Measurements from ENCODE around the gene ANG.
"Not testable (repeated sequence)": the region's sequence is repeated elsewhere in the genome, so short reads cannot be mapped to it uniquely, and the experiment has no call there.

ANG gene

GRCh38 chr14:20733684-20734429, 45.3 kb downstream of the ANG start:
- Histone ChIP-seq H3K9me3 (ENCODE audit: low read depth, low read length) (no peaks in the 10 kb centered on the region), H3K9ac (ENCODE audit: insufficient read length) (no peak overlapping the region), H3K27ac (no peak overlapping the region), H3K4me3 (no peak overlapping the region), H3K36me3 (ENCODE audit: insufficient read depth, low read length) (no peaks in the 10 kb centered on the region)
- TF ChIP-seq FOXP2 (optimal IDR thresholded peaks at IDR 0.05; ENCODE audit: control extremely low read depth, extremely low read length, insufficient read depth) (no peak), POLR2AphosphoS5 (IDR thresholded peaks at IDR 0.05; ENCODE audit: borderline replicate concordance, low read depth, low read length) (no peak), EZH2 (IDR thresholded peaks at IDR 0.05) (no peak)
- no peak for DNase-seq (ENCODE audit: low read depth, low spot score)

- no peak overlapping the region for H3K4me3 ChIP-seq
- DNase-seq (ENCODE audit: low read depth, low spot score), result no peak
- H3K36me3 ChIP-seq (ENCODE audit: insufficient read depth, low read length), result no peaks in the 10 kb centered on the region
- no peaks in the 10 kb centered on the region for H3K9me3 ChIP-seq (ENCODE audit: low read depth, low read length)
- H3K9ac ChIP-seq (ENCODE audit: insufficient read length), result no peak overlapping the region
- H3K27ac ChIP-seq, result no peak overlapping the region
- TF ChIP-seq EZH2 (IDR thresholded peaks at IDR 0.05), result no peak
- no peak for TF ChIP-seq FOXP2 (optimal IDR thresholded peaks at IDR 0.05; ENCODE audit: control extremely low read depth, extremely low read length, insufficient read depth)
- TF ChIP-seq POLR2AphosphoS5 (IDR thresholded peaks at IDR 0.05; ENCODE audit: borderline replicate concordance, low read depth, low read length), result no peak
Measured at GRCh38 chr14:20734430-20734806, 45.9 kb downstream of the ANG start.

DNA sequence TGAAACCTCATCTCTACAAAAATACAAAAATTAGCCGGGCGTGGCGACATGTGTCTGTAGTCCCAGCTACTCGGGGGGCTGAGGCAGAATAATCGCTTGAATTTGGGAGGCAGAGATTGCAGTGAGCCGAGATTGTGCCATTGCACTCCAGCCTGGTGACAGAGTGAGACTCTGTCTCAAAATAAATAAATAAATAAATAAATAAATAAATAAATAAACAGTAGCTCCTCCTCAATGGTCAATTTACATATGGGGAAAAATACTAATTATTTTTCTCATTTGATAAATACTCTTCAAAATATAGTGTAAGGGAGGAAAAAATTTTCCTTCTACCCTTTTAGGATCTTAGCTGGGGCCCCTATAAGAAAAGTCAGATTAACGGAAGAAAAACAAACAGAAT, 49.7 kb downstream of the ANG start:
- not testable (repeated sequence) for H3K9me3 ChIP-seq (ENCODE audit: low read depth, low read length); H3K9ac ChIP-seq (ENCODE audit: insufficient read length); H3K36me3 ChIP-seq (ENCODE audit: insufficient read depth, low read length); DNase-seq (ENCODE audit: low read depth, low spot score); H3K4me3 ChIP-seq; H3K27ac ChIP-seq

DNA sequence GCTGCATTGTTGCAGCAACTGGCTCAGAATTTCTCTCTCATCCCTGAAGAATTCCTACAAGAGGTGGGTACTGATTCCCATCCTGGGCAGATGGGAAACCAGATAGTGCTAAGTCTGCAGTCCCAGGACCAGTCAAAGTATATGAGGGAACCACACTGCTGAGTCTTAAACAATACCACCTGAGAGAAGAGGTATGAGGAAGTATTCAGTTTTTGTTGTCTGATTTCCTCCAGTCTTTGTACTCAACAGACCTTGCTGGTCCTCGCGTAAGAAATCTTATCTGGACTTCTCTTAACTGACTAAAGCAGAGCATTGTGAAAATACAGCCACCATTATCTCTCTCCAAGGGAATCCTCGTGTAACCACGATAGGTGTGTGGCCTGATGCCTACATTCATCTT, 53.6 kb downstream of the ANG start:
- Histone ChIP-seq H3K9me3 (ENCODE audit: low read depth, low read length) (no peaks in the 10 kb centered on the region), H3K36me3 (ENCODE audit: insufficient read depth, low read length) (no peaks in the 10 kb centered on the region), H3K27ac (no peak overlapping the region), H3K4me3 (no peak overlapping the region), H3K9ac (ENCODE audit: insufficient read length) (no peak overlapping the region)
- DNase-seq (ENCODE audit: low read depth, low spot score), result no peak
- TF ChIP-seq POLR2AphosphoS5 (IDR thresholded peaks at IDR 0.05; ENCODE audit: borderline replicate concordance, low read depth, low read length) (no peak), EZH2 (IDR thresholded peaks at IDR 0.05) (no peak), FOXP2 (optimal IDR thresholded peaks at IDR 0.05; ENCODE audit: control extremely low read depth, extremely low read length, insufficient read depth) (no peak)

DNA sequence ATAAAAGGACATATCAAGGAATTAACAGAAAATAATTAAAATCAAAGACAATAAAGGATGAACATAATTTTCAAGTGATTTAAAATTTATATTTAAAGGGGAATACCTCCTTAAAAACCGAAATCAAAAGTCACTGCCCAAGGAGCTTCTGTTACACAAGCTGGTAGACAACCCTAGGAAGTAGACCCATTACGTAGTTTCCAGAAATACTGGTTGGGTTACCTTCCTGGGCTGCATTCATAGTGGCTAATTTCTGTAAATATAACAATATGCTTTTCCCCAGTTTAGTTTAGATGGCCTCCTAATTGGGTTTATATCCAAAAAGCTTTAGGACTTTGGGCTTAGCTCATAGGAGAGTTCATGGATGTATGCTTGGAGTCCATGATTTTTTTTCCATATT, 55.0 kb downstream of the ANG start:
- H3K9ac ChIP-seq (ENCODE audit: insufficient read length), result no peak overlapping the region
- DNase-seq (ENCODE audit: low read depth, low spot score), result no peak
- H3K9me3 ChIP-seq (ENCODE audit: low read depth, low read length), result no peaks in the 10 kb centered on the region
- H3K36me3 ChIP-seq (ENCODE audit: insufficient read depth, low read length), result no peaks in the 10 kb centered on the region
- TF ChIP-seq FOXP2 (optimal IDR thresholded peaks at IDR 0.05; ENCODE audit: control extremely low read depth, extremely low read length, insufficient read depth), result no peak
- no peak for TF ChIP-seq POLR2AphosphoS5 (IDR thresholded peaks at IDR 0.05; ENCODE audit: borderline replicate concordance, low read depth, low read length)
- no peak for TF ChIP-seq EZH2 (IDR thresholded peaks at IDR 0.05)
- H3K4me3 ChIP-seq, result no peak overlapping the region
- no peak overlapping the region for H3K27ac ChIP-seq

Data from SK-N-MC (cell line).